HG02852 (cell line): ENCODE results near the gene HAPLN3.

Experiments
- ATAC-seq: cut with Tn5 transposase; IDR thresholded peaks from one replicate; pipeline ENCODE4 v1.9.1; 2021; ENCODE audit warnings: mild to moderate bottlenecking, moderate library complexity; ENCODE audit not compliant: unreplicated experiment

HAPLN3 gene

GRCh38 chr15:88897142-88897455, 1.8 kb upstream of the HAPLN3 start:
- no peak for ATAC-seq

- no peak for ATAC-seq
Measured at GRCh38 chr15:88896333-88897033, 1.1 kb upstream of the HAPLN3 start.

GRCh38 chr15:88894348-88894818, 961 bp downstream of the HAPLN3 start:
- ATAC-seq: peak; percentile 43

GRCh38 chr15:88891540-88892254, 3.6 kb downstream of the HAPLN3 start:
- ATAC-seq: no peak

- no peak for ATAC-seq
Measured at GRCh38 chr15:88890495-88890894, 4.8 kb downstream of the HAPLN3 start.

GRCh38 chr15:88888719-88889118, 6.6 kb downstream of the HAPLN3 start:
- ATAC-seq: no peak

- no peak for ATAC-seq
Measured at GRCh38 chr15:88887068-88887580, 8.2 kb downstream of the HAPLN3 start.

- no peak for ATAC-seq
Measured at GRCh38 chr15:88882785-88883184, 12.6 kb downstream of the HAPLN3 start.

- no peak for ATAC-seq
Measured at GRCh38 chr15:88881775-88882174, 13.6 kb downstream of the HAPLN3 start.

GRCh38 chr15:88880944-88881740, 14.2 kb downstream of the HAPLN3 start:
- ATAC-seq: no peak

- no peak for ATAC-seq
Measured at GRCh38 chr15:88878720-88879184, 16.6 kb downstream of the HAPLN3 start.

GRCh38 chr15:88877906-88878305, 17.4 kb downstream of the HAPLN3 start:
- ATAC-seq: no peak

- ATAC-seq: no peak
Measured at GRCh38 chr15:88877415-88877814, 17.9 kb downstream of the HAPLN3 start.

- ATAC-seq: no peak
Measured at GRCh38 chr15:88876573-88876972, 18.8 kb downstream of the HAPLN3 start.

- ATAC-seq: no peak
Measured at GRCh38 chr15:88874684-88875083, 20.7 kb downstream of the HAPLN3 start.

- ATAC-seq: no peak
Measured at GRCh38 chr15:88874275-88874674, 21.1 kb downstream of the HAPLN3 start.

- no peak for ATAC-seq
Measured at GRCh38 chr15:88873786-88874185, 21.6 kb downstream of the HAPLN3 start.

GRCh38 chr15:88872706-88873105, 22.6 kb downstream of the HAPLN3 start:
- ATAC-seq: no peak

GRCh38 chr15:88872106-88872505, 23.2 kb downstream of the HAPLN3 start:
- no peak for ATAC-seq

GRCh38 chr15:88871313-88871712, 24.0 kb downstream of the HAPLN3 start:
- no peak for ATAC-seq

GRCh38 chr15:88866295-88866881, 29.0 kb downstream of the HAPLN3 start:
- ATAC-seq: no peak
